Astrocyte (in vitro differentiated cells and primary cell): ENCODE data around the gene NTM. TPM values are rescaled to one million over a fixed set of nuclear protein-coding genes. Genes with fewer than 3 reads are reported as not detected.

Source experiments
- DNase-seq: peaks from one replicate; pipeline ENCODE4 v3.0.0-alpha.2; 2010; ENCODE audit warnings: low read depth
- FAIRE-seq: peaks from 2 replicates; lab custom pipeline; 2011; peaks lifted over from hg19 to GRCh38; lab: Jason Lieb, UNC
- H2AFZ ChIP-seq: 2 replicates; pipeline ENCODE4 v1.6.0; 2012; ENCODE audit warnings: low read depth, low read length, inconsistent platforms
- H3K27ac ChIP-seq: 2 replicates; pipeline ENCODE4 v1.5.1; 2011; ENCODE audit warnings: low read depth, low read length, inconsistent platforms
- H3K27me3 ChIP-seq: 2 replicates; pipeline ENCODE4 v1.6.0; 2011; ENCODE audit warnings: low read length, inconsistent platforms; ENCODE audit not compliant: insufficient read depth
- H3K36me3 ChIP-seq: 2 replicates; pipeline ENCODE4 v1.5.1; 2011; ENCODE audit warnings: low read length, inconsistent platforms; ENCODE audit not compliant: insufficient read depth
- H3K4me1 ChIP-seq: 2 replicates; pipeline ENCODE4 v1.5.1; 2011; ENCODE audit warnings: low read length, inconsistent platforms; ENCODE audit not compliant: insufficient read depth
- H3K4me2 ChIP-seq: 2 replicates; pipeline ENCODE4 v1.6.0; 2012; ENCODE audit warnings: low read length, inconsistent platforms
- H3K4me3 ChIP-seq: 2 replicates; pipeline ENCODE4 v1.5.1; 2011; ENCODE audit warnings: low read depth, mild to moderate bottlenecking, low read length, inconsistent platforms; ENCODE audit not compliant: insufficient read depth
- H3K79me2 ChIP-seq: 2 replicates; pipeline ENCODE4 v1.6.0; 2012; ENCODE audit warnings: mild to moderate bottlenecking, low read length, inconsistent platforms; ENCODE audit not compliant: insufficient read depth
- H3K9ac ChIP-seq: 2 replicates; pipeline ENCODE4 v1.6.0; 2012; ENCODE audit warnings: mild to moderate bottlenecking, low read length, inconsistent platforms
- H3K9me3 ChIP-seq: 2 replicates; pipeline ENCODE4 v1.5.1; 2012; ENCODE audit warnings: low read depth, mild to moderate bottlenecking, low read length, inconsistent platforms; ENCODE audit not compliant: insufficient read depth
- H4K20me1 ChIP-seq: 2 replicates; pipeline ENCODE4 v1.6.0; 2012; ENCODE audit warnings: low read length, inconsistent platforms; ENCODE audit not compliant: insufficient read depth
- H3K27ac Mint-ChIP-seq: one replicate; pipeline ENCODE4 v1.8.0; 2021; ENCODE audit warnings: mild to moderate bottlenecking, mixed read lengths; ENCODE audit not compliant: unreplicated experiment
- H3K27me3 Mint-ChIP-seq: one replicate; pipeline ENCODE4 v1.8.0; 2021; ENCODE audit warnings: low read depth, mixed read lengths; ENCODE audit not compliant: unreplicated experiment
- H3K36me3 Mint-ChIP-seq: one replicate; pipeline ENCODE4 v1.8.0; 2021; ENCODE audit warnings: low read depth, mixed read lengths; ENCODE audit not compliant: unreplicated experiment
- H3K4me1 Mint-ChIP-seq: one replicate; pipeline ENCODE4 v1.8.0; 2021; ENCODE audit warnings: low read depth, mixed read lengths; ENCODE audit not compliant: unreplicated experiment
- H3K4me3 Mint-ChIP-seq: one replicate; pipeline ENCODE4 v1.8.0; 2021; ENCODE audit warnings: mild to moderate bottlenecking, moderate library complexity, mixed read lengths; ENCODE audit not compliant: unreplicated experiment
- H3K9me3 Mint-ChIP-seq: one replicate; pipeline ENCODE4 v1.8.0; 2021; ENCODE audit warnings: mild to moderate bottlenecking, mixed read lengths; ENCODE audit not compliant: unreplicated experiment
- CTCF ChIP-seq: IDR thresholded peaks from 2 replicates; pipeline ENCODE4 v1.5.1; 2011; ENCODE audit warnings: low read depth, mild to moderate bottlenecking, inconsistent platforms, low read length, moderate library complexity; ENCODE audit not compliant: insufficient read depth
- EZH2 ChIP-seq: IDR thresholded peaks from 2 replicates; pipeline ENCODE4 v1.6.1; 2012; ENCODE audit warnings: mild to moderate bottlenecking, low read length, inconsistent platforms; ENCODE audit not compliant: insufficient read depth
- total RNA-seq: library from RNA; stranded (reverse); gene quantifications from 2 replicates; pipeline ENCODE4 v1.2.1, GENCODE V29; 2021

NTM gene
- total RNA-seq, 1 donor from 2014 or later = 98.2 TPM

- TF ChIP-seq CTCF (no peak), EZH2 (no peak)
- Mint-ChIP-seq H3K27ac (no peak overlapping the region), H3K4me3 (no peak overlapping the region), H3K9me3 (peaks cover 2% of the 10 kb centered on the region), H3K36me3 (peaks cover 3% of the 10 kb centered on the region), H3K4me1 (no peaks in the 10 kb centered on the region), H3K27me3 (peaks cover 11% of the 10 kb centered on the region)
- no peak overlapping the region for H3K4me3 ChIP-seq
- DNase-seq = no peak
- no peaks in the 10 kb centered on the region for H4K20me1 ChIP-seq
- no peak for FAIRE-seq
- no peak overlapping the region for H3K9ac ChIP-seq
- H3K4me2 ChIP-seq = no peak overlapping the region
- no peaks in the 10 kb centered on the region for H3K27me3 ChIP-seq
- H3K36me3 ChIP-seq = no peaks in the 10 kb centered on the region
- H3K27ac ChIP-seq = no peak overlapping the region
- peaks cover 6% of the 10 kb centered on the region for H3K4me1 ChIP-seq
- no peaks in the 10 kb centered on the region for H3K79me2 ChIP-seq
- no peak overlapping the region for H2AFZ ChIP-seq
- H3K9me3 ChIP-seq = no peaks in the 10 kb centered on the region
Measured at GRCh38 chr11:131810541-131810940, 440.1 kb downstream of the NTM start.

- H3K9me3 Mint-ChIP-seq = peaks cover 2% of the 10 kb centered on the region
- H3K4me2 ChIP-seq = peak overlapping the region; percentile 25
- TF ChIP-seq CTCF (no peak), EZH2 (no peak)
- no peaks in the 10 kb centered on the region for H4K20me1 ChIP-seq
- no peaks in the 10 kb centered on the region for H3K9me3 ChIP-seq
- FAIRE-seq (no peak), DNase-seq (no peak)
- H3K4me1 ChIP-seq = peaks cover 12% of the 10 kb centered on the region
- no peak overlapping the region for H2AFZ ChIP-seq
- no peak overlapping the region for H3K4me3 Mint-ChIP-seq
- no peaks in the 10 kb centered on the region for H3K79me2 ChIP-seq
- no peak overlapping the region for H3K27ac Mint-ChIP-seq
- no peaks in the 10 kb centered on the region for H3K36me3 ChIP-seq
- H3K9ac ChIP-seq = no peak overlapping the region
- no peak overlapping the region for H3K4me3 ChIP-seq
- H3K27ac ChIP-seq = no peak overlapping the region
- peaks cover 3% of the 10 kb centered on the region for H3K36me3 Mint-ChIP-seq
- H3K27me3 Mint-ChIP-seq = peaks cover 11% of the 10 kb centered on the region
- H3K4me1 Mint-ChIP-seq = no peaks in the 10 kb centered on the region
- H3K27me3 ChIP-seq = no peaks in the 10 kb centered on the region
Measured at GRCh38 chr11:131811383-131811782, 441.0 kb downstream of the NTM start.

GRCh38 chr11:131814108-131814507, 443.7 kb downstream of the NTM start:
- H3K9me3 ChIP-seq = no peaks in the 10 kb centered on the region
- H3K27me3 ChIP-seq = peaks cover 2% of the 10 kb centered on the region
- H3K4me3 ChIP-seq = no peak overlapping the region
- FAIRE-seq (no peak), DNase-seq (no peak)
- H4K20me1 ChIP-seq = no peaks in the 10 kb centered on the region
- H3K4me1 ChIP-seq = peaks cover 12% of the 10 kb centered on the region
- no peaks in the 10 kb centered on the region for H3K36me3 ChIP-seq
- H3K27ac ChIP-seq = no peak overlapping the region
- H3K27ac Mint-ChIP-seq = no peak overlapping the region
- H3K9me3 Mint-ChIP-seq = peaks cover 2% of the 10 kb centered on the region
- peaks cover 23% of the 10 kb centered on the region for H3K27me3 Mint-ChIP-seq
- no peaks in the 10 kb centered on the region for H3K4me1 Mint-ChIP-seq
- no peak overlapping the region for H3K4me2 ChIP-seq
- H2AFZ ChIP-seq = no peak overlapping the region
- TF ChIP-seq CTCF (no peak), EZH2 (no peak)
- H3K9ac ChIP-seq = no peak overlapping the region
- H3K79me2 ChIP-seq = no peaks in the 10 kb centered on the region
- H3K36me3 Mint-ChIP-seq = peaks cover 3% of the 10 kb centered on the region
- no peak overlapping the region for H3K4me3 Mint-ChIP-seq
